GM11168 (cell line): ENCODE results near the gene ALKBH8.

ENCODE experiments used
- in situ Hi-C: fragments of 300-500 bp; cut with MboI; formaldehyde crosslinking; loops from one replicate; pipeline ENCODE4 v1.12.0; 2022; ENCODE audit warnings: low sequenced_read_pairs; ENCODE audit not compliant: unreplicated experiment

ALKBH8 gene

GRCh38 chr11:107565219-107565937 lies at the start of gene ALKBH8:
TSS of gene ALKBH8 (minus strand) at chr11:107565735. CDS start at chr11:107560893, 4,842 bp downstream.
- in situ Hi-C loops = loop anchor here (10.0 kb wide), 1 partner anchor 119 kb away; no protein-coding TSS in a partner anchor

GRCh38 chr11:107612445-107612844 lies 46.9 kb upstream of the ALKBH8 start:
- in situ Hi-C loops = no loop called here

GRCh38 chr11:107609400-107610218 lies 44.1 kb upstream of the ALKBH8 start:
- in situ Hi-C loops = no loop called here

- in situ Hi-C loops = no loop called here
Measured at GRCh38 chr11:107608809-107609208, 43.3 kb upstream of the ALKBH8 start.

- in situ Hi-C loops = no loop called here
Measured at GRCh38 chr11:107606141-107606540, 40.6 kb upstream of the ALKBH8 start.

GRCh38 chr11:107605061-107606006 lies 39.8 kb upstream of the ALKBH8 start:
- in situ Hi-C loops = no loop called here

- in situ Hi-C loops = no loop called here
Measured at GRCh38 chr11:107598225-107599139, 32.9 kb upstream of the ALKBH8 start.

GRCh38 chr11:107594736-107595135 lies 29.2 kb upstream of the ALKBH8 start:
- in situ Hi-C loops = no loop called here

GRCh38 chr11:107593951-107594350 lies 28.4 kb upstream of the ALKBH8 start:
- in situ Hi-C loops = no loop called here

- in situ Hi-C loops = no loop called here
Measured at GRCh38 chr11:107592813-107593212, 27.3 kb upstream of the ALKBH8 start.

- in situ Hi-C loops = no loop called here
Measured at GRCh38 chr11:107592231-107592590, 26.7 kb upstream of the ALKBH8 start.

- in situ Hi-C loops = no loop called here
Measured at GRCh38 chr11:107591378-107592230, 26.1 kb upstream of the ALKBH8 start.

GRCh38 chr11:107590460-107591377 lies 25.2 kb upstream of the ALKBH8 start, which contains the start of gene ELMOD1:
TSS of gene ELMOD1 (plus strand) at chr11:107591147. CDS start at chr11:107618190, 27,043 bp downstream.
- in situ Hi-C loops = no loop called here

- in situ Hi-C loops = loop anchor here (10.0 kb wide), 1 partner anchor 107 kb away; no protein-coding TSS in a partner anchor
Measured at GRCh38 chr11:107587306-107587979, 21.9 kb upstream of the ALKBH8 start.

GRCh38 chr11:107583629-107584195 lies 18.2 kb upstream of the ALKBH8 start:
- in situ Hi-C loops = loop anchor here (10.0 kb wide), 1 partner anchor 111 kb away; no protein-coding TSS in a partner anchor

- in situ Hi-C loops = loop anchor here (10.0 kb wide), 1 partner anchor 114 kb away; no protein-coding TSS in a partner anchor
Measured at GRCh38 chr11:107581147-107581546, 15.6 kb upstream of the ALKBH8 start.
